ENCODE results near the gene SLC26A4. TPM values are rescaled to one million over a fixed set of nuclear protein-coding genes. Genes with fewer than 3 reads are reported as not detected.
A peak's percentile ranks its signal among the peaks of the same experiment; 100 is the strongest.

Gene SLC26A4
- total and polyA plus RNA-seq, 4 donors: 0.77 to 1.3 (median 0.92) TPM

DNA sequence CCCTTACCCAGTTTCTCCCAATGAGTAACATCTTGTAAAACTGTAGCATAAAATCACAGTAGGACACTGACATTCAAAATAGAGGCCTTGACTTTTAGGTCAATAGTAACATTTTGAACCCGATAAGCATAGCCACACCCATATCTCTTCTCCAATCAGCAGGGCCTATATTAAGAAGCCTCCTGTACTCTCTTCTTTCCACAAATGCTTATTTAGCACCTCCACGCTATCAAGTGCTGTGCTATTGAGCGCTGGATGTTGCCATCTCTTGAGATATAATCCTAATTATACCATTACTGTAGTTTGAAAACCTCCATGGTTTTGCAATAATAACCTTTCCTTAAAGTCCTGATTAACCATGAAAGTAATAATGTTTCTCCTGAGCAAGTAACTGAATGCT is 43.2 kb downstream of the SLC26A4 start:
- 100% methylated on average over 1 of the region's 3 CpGs for WGBS (ENCODE audit: insufficient coverage)
- H3K36me3 ChIP-seq (ENCODE audit: control insufficient read depth, insufficient read depth, low read length): no peaks in the 10 kb centered on the region
- no peak overlapping the region for H3K27ac ChIP-seq (ENCODE audit: low read depth, low read length)
- no peak overlapping the region for H3K4me3 ChIP-seq (ENCODE audit: low read depth, low read length)
- no peaks in the 10 kb centered on the region for H3K27me3 ChIP-seq (ENCODE audit: control insufficient read depth, insufficient read depth, low read length)
- no peaks in the 10 kb centered on the region for H3K4me1 ChIP-seq (ENCODE audit: control insufficient read depth, insufficient read depth, low read length)
- DNase-seq (ENCODE audit: low read depth in 4 of 6, low spot score in 6 of 6): no peak
- no peaks in the 10 kb centered on the region for H3K9me3 ChIP-seq (ENCODE audit: control insufficient read depth, insufficient read depth, low read length)

DNA sequence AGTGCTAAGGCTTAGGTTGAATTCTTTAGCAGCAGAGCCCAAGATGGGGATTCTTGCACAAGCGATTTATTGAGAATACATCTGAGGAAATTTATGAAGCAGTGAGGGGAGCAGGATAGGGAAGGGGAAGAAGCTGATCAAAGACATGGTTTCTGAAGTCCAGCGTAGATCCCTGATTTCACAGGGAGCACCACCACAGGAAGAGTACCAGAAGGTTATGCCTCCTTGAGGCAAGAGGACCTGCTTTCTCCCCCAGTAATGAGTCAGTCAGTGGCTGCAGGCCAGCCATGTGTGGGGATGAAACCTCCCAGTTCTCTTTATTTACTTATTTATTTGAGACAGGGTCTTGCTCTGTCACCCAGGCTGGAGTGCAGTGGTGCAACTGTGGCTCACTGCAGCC is 48.3 kb downstream of the SLC26A4 start:
- no peak for DNase-seq (ENCODE audit: low read depth in 4 of 6, low spot score in 6 of 6)
- Histone ChIP-seq H3K27ac (ENCODE audit: low read depth, low read length) (no peak overlapping the region), H3K4me3 (ENCODE audit: low read depth, low read length) (no peak overlapping the region), H3K27me3 (ENCODE audit: control insufficient read depth, insufficient read depth, low read length) (no peaks in the 10 kb centered on the region), H3K4me1 (ENCODE audit: control insufficient read depth, insufficient read depth, low read length) (no peaks in the 10 kb centered on the region), H3K9me3 (ENCODE audit: control insufficient read depth, insufficient read depth, low read length) (no peaks in the 10 kb centered on the region), H3K36me3 (ENCODE audit: control insufficient read depth, insufficient read depth, low read length) (no peaks in the 10 kb centered on the region)
- WGBS (ENCODE audit: insufficient coverage): 87% methylated on average over 2 of the region's 2 CpGs

GRCh38 chr7:107711301-107711700 is 50.7 kb downstream of the SLC26A4 start:
- no peak for DNase-seq (ENCODE audit: low read depth in 4 of 6, low spot score in 6 of 6)
- H3K4me1 ChIP-seq (ENCODE audit: control insufficient read depth, insufficient read depth, low read length): no peaks in the 10 kb centered on the region
- WGBS (ENCODE audit: insufficient coverage): no CpG with 5 or more reads among the region's 1 CpG

DNA sequence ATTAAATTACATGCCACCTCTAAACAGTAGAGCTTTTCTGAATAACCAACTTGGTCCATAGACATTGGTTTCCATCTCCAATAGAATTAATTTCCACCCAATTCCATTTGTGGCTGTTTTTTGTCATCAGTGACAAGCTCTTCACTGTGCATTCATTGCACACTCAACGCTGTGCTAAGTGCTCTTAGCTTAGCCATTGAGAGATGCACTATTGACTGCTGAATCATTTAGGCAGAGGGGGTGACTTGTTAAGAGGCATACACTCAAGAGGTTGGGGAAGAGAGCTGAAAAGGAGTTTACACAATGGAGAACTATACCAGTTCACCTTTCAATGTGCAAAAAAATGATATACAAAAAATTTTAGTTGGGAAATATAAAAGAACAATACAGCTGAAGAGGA is 51.4 kb downstream of the SLC26A4 start:
- no peaks in the 10 kb centered on the region for H3K9me3 ChIP-seq (ENCODE audit: control insufficient read depth, insufficient read depth, low read length)
- DNase-seq (ENCODE audit: low read depth in 4 of 6, low spot score in 6 of 6): no peak
- no peak overlapping the region for H3K27ac ChIP-seq (ENCODE audit: low read depth, low read length)
- no peaks in the 10 kb centered on the region for H3K36me3 ChIP-seq (ENCODE audit: control insufficient read depth, insufficient read depth, low read length)
- 0% methylated on average over 1 of the region's 1 CpG for WGBS (ENCODE audit: insufficient coverage)
- no peak overlapping the region for H3K4me3 ChIP-seq (ENCODE audit: low read depth, low read length)
- no peaks in the 10 kb centered on the region for H3K4me1 ChIP-seq (ENCODE audit: control insufficient read depth, insufficient read depth, low read length)
- H3K27me3 ChIP-seq (ENCODE audit: control insufficient read depth, insufficient read depth, low read length): no peaks in the 10 kb centered on the region

More at GRCh38 chr7:107711301-107711700, 50.7 kb downstream of the SLC26A4 start:
- Histone ChIP-seq H3K9me3 (ENCODE audit: control insufficient read depth, insufficient read depth, low read length) (no peaks in the 10 kb centered on the region), H3K4me3 (ENCODE audit: low read depth, low read length) (no peak overlapping the region), H3K27ac (ENCODE audit: low read depth, low read length) (no peak overlapping the region), H3K36me3 (ENCODE audit: control insufficient read depth, insufficient read depth, low read length) (no peaks in the 10 kb centered on the region), H3K27me3 (ENCODE audit: control insufficient read depth, insufficient read depth, low read length) (no peaks in the 10 kb centered on the region)

- DNase-seq (ENCODE audit: low read depth in 4 of 6, low spot score in 6 of 6): no peak
- WGBS (ENCODE audit: insufficient coverage): no CpG with 5 or more reads among the region's 1 CpG
- no peaks in the 10 kb centered on the region for H3K4me1 ChIP-seq (ENCODE audit: control insufficient read depth, insufficient read depth, low read length)
- H3K27ac ChIP-seq (ENCODE audit: low read depth, low read length): no peak overlapping the region
- H3K36me3 ChIP-seq (ENCODE audit: control insufficient read depth, insufficient read depth, low read length): no peaks in the 10 kb centered on the region
- H3K4me3 ChIP-seq (ENCODE audit: low read depth, low read length): no peak overlapping the region
- no peaks in the 10 kb centered on the region for H3K27me3 ChIP-seq (ENCODE audit: control insufficient read depth, insufficient read depth, low read length)
- H3K9me3 ChIP-seq (ENCODE audit: control insufficient read depth, insufficient read depth, low read length): no peaks in the 10 kb centered on the region
Measured at GRCh38 chr7:107712896-107713295, 52.3 kb downstream of the SLC26A4 start.

DNA sequence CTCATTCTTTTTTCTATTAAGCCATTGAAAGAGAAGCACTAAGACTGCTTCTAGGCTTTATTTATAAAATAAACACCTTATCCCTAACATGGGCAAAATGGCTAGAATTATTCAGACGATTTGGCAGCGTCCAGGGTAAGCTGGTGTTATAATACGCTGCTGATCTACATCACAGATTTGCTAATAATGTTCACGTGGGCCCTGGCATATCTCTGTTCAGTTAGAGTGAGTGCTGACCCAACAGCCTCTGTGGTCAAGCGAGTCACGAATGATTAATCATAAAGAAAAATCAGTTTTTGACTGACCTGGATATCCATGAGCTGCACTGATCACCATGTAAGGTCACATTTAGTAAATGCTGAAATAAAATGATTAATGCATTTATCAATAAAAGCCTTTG is 54.9 kb downstream of the SLC26A4 start:
- Histone ChIP-seq H3K36me3 (ENCODE audit: control insufficient read depth, insufficient read depth, low read length) (no peaks in the 10 kb centered on the region), H3K4me1 (ENCODE audit: control insufficient read depth, insufficient read depth, low read length) (no peaks in the 10 kb centered on the region), H3K4me3 (ENCODE audit: low read depth, low read length) (no peak overlapping the region), H3K9me3 (ENCODE audit: control insufficient read depth, insufficient read depth, low read length) (no peaks in the 10 kb centered on the region), H3K27ac (ENCODE audit: low read depth, low read length) (no peak overlapping the region), H3K27me3 (ENCODE audit: control insufficient read depth, insufficient read depth, low read length) (no peaks in the 10 kb centered on the region)
- 94% methylated on average over 6 of the region's 6 CpGs for WGBS (ENCODE audit: insufficient coverage)
- DNase-seq (ENCODE audit: low read depth in 4 of 6, low spot score in 6 of 6): no peak

- WGBS (ENCODE audit: insufficient coverage): 50% methylated on average over 1 of the region's 4 CpGs
- H3K9me3 ChIP-seq (ENCODE audit: control insufficient read depth, insufficient read depth, low read length): no peaks in the 10 kb centered on the region
- no peaks in the 10 kb centered on the region for H3K36me3 ChIP-seq (ENCODE audit: control insufficient read depth, insufficient read depth, low read length)
- H3K27ac ChIP-seq (ENCODE audit: low read depth, low read length): no peak overlapping the region
- no peak overlapping the region for H3K4me3 ChIP-seq (ENCODE audit: low read depth, low read length)
- H3K27me3 ChIP-seq (ENCODE audit: control insufficient read depth, insufficient read depth, low read length): no peaks in the 10 kb centered on the region
- no peaks in the 10 kb centered on the region for H3K4me1 ChIP-seq (ENCODE audit: control insufficient read depth, insufficient read depth, low read length)
- no peak for DNase-seq (ENCODE audit: low read depth in 4 of 6, low spot score in 6 of 6)
Measured at GRCh38 chr7:107718456-107719193, 58.0 kb downstream of the SLC26A4 start.

GRCh38 chr7:107721286-107721685 is 60.7 kb downstream of the SLC26A4 start:
- no CpG with 5 or more reads among the region's 1 CpG for WGBS (ENCODE audit: insufficient coverage)

DNA sequence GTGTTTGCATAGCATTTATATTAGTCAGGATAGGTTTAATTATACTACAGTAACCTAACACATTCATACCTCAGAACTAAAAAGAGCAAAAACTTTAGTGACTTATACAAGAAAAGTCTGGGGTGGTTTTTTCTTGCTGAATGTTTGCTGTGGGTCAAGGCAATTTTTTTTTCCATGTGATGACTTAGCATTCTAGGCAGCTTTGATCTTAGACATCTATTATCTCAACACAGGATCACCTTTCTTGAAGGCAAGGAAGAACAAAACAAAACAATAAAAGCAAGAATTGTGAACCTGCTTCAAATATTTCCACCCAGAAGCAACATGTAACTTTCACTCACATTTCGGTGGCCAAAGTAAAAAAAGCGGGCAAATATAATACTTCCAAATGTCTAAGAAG is 62.6 kb downstream of the SLC26A4 start:
- H3K4me3 ChIP-seq (ENCODE audit: low read depth, low read length): no peak overlapping the region
- no peaks in the 10 kb centered on the region for H3K4me1 ChIP-seq (ENCODE audit: control insufficient read depth, insufficient read depth, low read length)
- no peaks in the 10 kb centered on the region for H3K36me3 ChIP-seq (ENCODE audit: control insufficient read depth, insufficient read depth, low read length)
- no peak overlapping the region for H3K27ac ChIP-seq (ENCODE audit: low read depth, low read length)
- WGBS (ENCODE audit: insufficient coverage): no CpG with 5 or more reads among the region's 2 CpGs
- H3K27me3 ChIP-seq (ENCODE audit: control insufficient read depth, insufficient read depth, low read length): peaks cover 4% of the 10 kb centered on the region
- no peak for DNase-seq (ENCODE audit: low read depth in 4 of 6, low spot score in 6 of 6)
- H3K9me3 ChIP-seq (ENCODE audit: control insufficient read depth, insufficient read depth, low read length): no peaks in the 10 kb centered on the region

More at GRCh38 chr7:107721286-107721685, 60.7 kb downstream of the SLC26A4 start:
- no peak overlapping the region for H3K4me3 ChIP-seq (ENCODE audit: low read depth, low read length)
- H3K4me1 ChIP-seq (ENCODE audit: control insufficient read depth, insufficient read depth, low read length): no peaks in the 10 kb centered on the region
- DNase-seq (ENCODE audit: low read depth in 4 of 6, low spot score in 6 of 6): no peak
- no peak overlapping the region for H3K27ac ChIP-seq (ENCODE audit: low read depth, low read length)
- H3K36me3 ChIP-seq (ENCODE audit: control insufficient read depth, insufficient read depth, low read length): no peaks in the 10 kb centered on the region
- no peaks in the 10 kb centered on the region for H3K9me3 ChIP-seq (ENCODE audit: control insufficient read depth, insufficient read depth, low read length)
- H3K27me3 ChIP-seq (ENCODE audit: control insufficient read depth, insufficient read depth, low read length): no peaks in the 10 kb centered on the region

- WGBS (ENCODE audit: insufficient coverage): 40% methylated on average over 1 of the region's 4 CpGs
- H3K27ac ChIP-seq (ENCODE audit: low read depth, low read length): no peak overlapping the region
- H3K4me3 ChIP-seq (ENCODE audit: low read depth, low read length): no peak overlapping the region
- DNase-seq (ENCODE audit: low read depth in 4 of 6, low spot score in 6 of 6): peak; percentile 29 to 91 (median 51)
- no peaks in the 10 kb centered on the region for H3K4me1 ChIP-seq (ENCODE audit: control insufficient read depth, insufficient read depth, low read length)
- H3K9me3 ChIP-seq (ENCODE audit: control insufficient read depth, insufficient read depth, low read length): no peaks in the 10 kb centered on the region
- H3K36me3 ChIP-seq (ENCODE audit: control insufficient read depth, insufficient read depth, low read length): no peaks in the 10 kb centered on the region
- H3K27me3 ChIP-seq (ENCODE audit: control insufficient read depth, insufficient read depth, low read length): peaks cover 4% of the 10 kb centered on the region
Measured at GRCh38 chr7:107725138-107725740, 64.6 kb downstream of the SLC26A4 start.
